ENCODE data around the gene MRPS34.

MRPS34 gene

GRCh38 chr16:1794221-1794871, 21.4 kb upstream of the MRPS34 start:
- no peak for DNase-seq (ENCODE audit: low read depth)

GRCh38 chr16:1793578-1794220, 20.8 kb upstream of the MRPS34 start, which contains the start of gene IGFALS:
Gene IGFALS (minus strand): TSS chr16:1793705. CDS start chr16:1793652, 53 bp downstream.
- DNase-seq (ENCODE audit: low read depth): no peak

GRCh38 chr16:1792836-1793577, 20.1 kb upstream of the MRPS34 start:
- DNase-seq (ENCODE audit: low read depth): no peak

- DNase-seq (ENCODE audit: low read depth): no peak
Observed at GRCh38 chr16:1791943-1792812, 19.2 kb upstream of the MRPS34 start.

GRCh38 chr16:1791256-1791942, 18.5 kb upstream of the MRPS34 start:
- no peak for DNase-seq (ENCODE audit: low read depth)

- DNase-seq (ENCODE audit: low read depth): no peak
Observed at GRCh38 chr16:1790611-1791255, 17.8 kb upstream of the MRPS34 start.

GRCh38 chr16:1790261-1790610, 17.3 kb upstream of the MRPS34 start:
- no peak for DNase-seq (ENCODE audit: low read depth)

- DNase-seq (ENCODE audit: low read depth): no peak
Observed at GRCh38 chr16:1789643-1790045, 16.7 kb upstream of the MRPS34 start.

GRCh38 chr16:1788708-1789100, 15.8 kb upstream of the MRPS34 start:
- no peak for DNase-seq (ENCODE audit: low read depth)

- no peak for DNase-seq (ENCODE audit: low read depth)
Observed at GRCh38 chr16:1788095-1788707, 15.3 kb upstream of the MRPS34 start.

- no peak for DNase-seq (ENCODE audit: low read depth)
Observed at GRCh38 chr16:1787322-1788094, 14.6 kb upstream of the MRPS34 start.

- DNase-seq (ENCODE audit: low read depth): no peak
Observed at GRCh38 chr16:1787056-1787321, 14.1 kb upstream of the MRPS34 start.

- no peak for DNase-seq (ENCODE audit: low read depth)
Observed at GRCh38 chr16:1786242-1787055, 13.5 kb upstream of the MRPS34 start.

- DNase-seq (ENCODE audit: low read depth): no peak
Observed at GRCh38 chr16:1785846-1786170, 12.9 kb upstream of the MRPS34 start.

- DNase-seq (ENCODE audit: low read depth): no peak
Observed at GRCh38 chr16:1784977-1785845, 12.3 kb upstream of the MRPS34 start.

- peak; percentile 100 for DNase-seq (ENCODE audit: low read depth)
Observed at GRCh38 chr16:1782408-1783264, 9.7 kb upstream of the MRPS34 start, which contains the start of the genes NUBP2 and SPSB3. Gene NUBP2 (plus strand): TSS chr16:1782960. CDS start chr16:1783021, 61 bp downstream. Gene SPSB3 (minus strand): TSS chr16:1782571. CDS start chr16:1781483, 1,088 bp downstream.

GRCh38 chr16:1781758-1782407, 8.9 kb upstream of the MRPS34 start:
- DNase-seq (ENCODE audit: low read depth): no peak

Data from non-pigmented ciliary epithelial cell (primary cell).